ENCODE measurements around the gene MYO9B.

MYO9B gene

DNA sequence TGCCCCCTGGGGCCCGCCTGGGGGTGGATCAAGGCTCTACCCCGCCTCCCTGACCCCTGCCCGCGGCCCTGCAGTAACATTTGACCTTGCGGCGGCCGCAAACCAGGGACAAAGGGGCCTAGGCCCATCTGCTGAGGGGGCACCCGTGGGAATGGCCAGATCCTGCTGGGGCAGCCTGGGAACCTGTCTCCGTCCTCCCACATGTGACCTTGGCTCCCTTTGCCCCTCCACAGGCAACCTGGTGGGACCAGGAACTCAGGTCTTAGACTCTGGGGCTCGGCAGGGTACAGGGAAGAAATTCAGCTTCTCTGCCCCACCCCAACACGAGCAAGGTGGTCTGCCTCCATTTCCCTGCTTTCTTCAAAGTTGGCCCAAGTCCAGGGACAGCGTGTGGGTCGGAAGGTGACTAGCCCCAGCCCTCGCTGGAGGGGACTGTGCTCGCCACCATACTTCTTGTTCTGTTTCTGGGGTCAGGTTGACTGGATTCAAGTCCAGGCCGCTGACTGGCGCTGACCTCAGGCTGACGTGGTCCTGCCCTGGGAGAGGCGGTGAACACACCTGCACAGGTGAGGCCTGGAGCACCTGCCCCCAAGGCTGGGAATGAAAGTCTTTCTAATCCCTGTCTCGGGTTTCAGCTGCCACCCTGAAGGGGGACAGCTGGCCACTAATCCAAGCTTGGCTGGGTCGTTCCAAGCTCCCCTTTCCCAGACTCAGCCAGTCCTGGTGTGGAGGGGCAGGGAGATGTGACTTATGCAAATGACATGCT, 172.6 kb downstream of the MYO9B start:
- H3K36me3 ChIP-seq (ENCODE audit: control insufficient read depth, insufficient read depth, low read length), result no peaks in the 10 kb centered on the region
- no peak for DNase-seq (ENCODE audit: extremely low read depth, insufficient read length)
- H3K27me3 ChIP-seq (replicated peaks; ENCODE audit: control insufficient read depth, insufficient read depth, low read length), result no peaks in the 10 kb centered on the region
- no peak overlapping the region for H3K4me3 ChIP-seq (replicated peaks; ENCODE audit: low read depth, low read length)
- TF ChIP-seq, protein P1, sequence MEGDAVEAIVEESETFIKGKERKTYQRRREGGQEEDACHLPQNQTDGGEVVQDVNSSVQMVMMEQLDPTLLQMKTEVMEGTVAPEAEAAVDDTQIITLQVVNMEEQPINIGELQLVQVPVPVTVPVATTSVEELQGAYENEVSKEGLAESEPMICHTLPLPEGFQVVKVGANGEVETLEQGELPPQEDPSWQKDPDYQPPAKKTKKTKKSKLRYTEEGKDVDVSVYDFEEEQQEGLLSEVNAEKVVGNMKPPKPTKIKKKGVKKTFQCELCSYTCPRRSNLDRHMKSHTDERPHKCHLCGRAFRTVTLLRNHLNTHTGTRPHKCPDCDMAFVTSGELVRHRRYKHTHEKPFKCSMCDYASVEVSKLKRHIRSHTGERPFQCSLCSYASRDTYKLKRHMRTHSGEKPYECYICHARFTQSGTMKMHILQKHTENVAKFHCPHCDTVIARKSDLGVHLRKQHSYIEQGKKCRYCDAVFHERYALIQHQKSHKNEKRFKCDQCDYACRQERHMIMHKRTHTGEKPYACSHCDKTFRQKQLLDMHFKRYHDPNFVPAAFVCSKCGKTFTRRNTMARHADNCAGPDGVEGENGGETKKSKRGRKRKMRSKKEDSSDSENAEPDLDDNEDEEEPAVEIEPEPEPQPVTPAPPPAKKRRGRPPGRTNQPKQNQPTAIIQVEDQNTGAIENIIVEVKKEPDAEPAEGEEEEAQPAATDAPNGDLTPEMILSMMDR (IDR thresholded peaks at IDR 0.05; ENCODE audit: insufficient read depth, low read length, poor library complexity, severe bottlenecking), result no peak

DNA sequence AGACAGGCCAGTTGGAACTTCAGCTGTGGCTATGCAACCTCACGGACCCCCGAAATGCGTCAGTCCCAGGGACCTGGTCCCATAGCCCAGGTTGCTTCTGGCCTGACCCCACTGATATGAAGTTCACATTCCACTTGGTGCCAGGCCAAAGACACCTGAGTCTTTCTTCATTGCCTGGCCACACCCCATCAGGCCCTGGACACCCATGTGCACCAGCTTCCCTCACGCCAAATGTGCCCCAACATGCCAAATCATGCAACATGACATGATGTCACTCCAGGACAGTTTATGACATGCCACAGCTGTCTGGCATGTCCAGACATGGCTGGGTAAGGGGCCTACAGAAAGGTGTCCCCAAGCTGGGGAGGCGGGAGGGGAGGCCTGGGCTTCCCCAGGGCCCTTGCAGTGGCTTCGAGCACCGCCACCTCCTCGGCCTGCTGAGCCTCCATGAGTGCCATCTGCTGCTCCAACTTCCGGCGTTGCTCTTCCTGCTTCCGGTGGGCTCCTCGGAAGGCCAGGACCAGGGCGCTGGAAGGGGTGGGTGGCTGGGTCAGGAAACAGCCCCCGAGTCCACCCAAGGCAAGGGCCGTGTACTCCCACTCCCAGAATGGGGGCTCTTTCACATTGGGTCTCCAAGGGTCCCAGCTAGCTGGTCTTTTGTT, 174.4 kb downstream of the MYO9B start:
- TF ChIP-seq, protein P1 (IDR thresholded peaks at IDR 0.05; ENCODE audit: insufficient read depth, low read length, poor library complexity, severe bottlenecking), result no peak
- Histone ChIP-seq H3K36me3 (ENCODE audit: control insufficient read depth, insufficient read depth, low read length) (no peaks in the 10 kb centered on the region), H3K4me3 (replicated peaks; ENCODE audit: low read depth, low read length) (no peak overlapping the region)

DNA sequence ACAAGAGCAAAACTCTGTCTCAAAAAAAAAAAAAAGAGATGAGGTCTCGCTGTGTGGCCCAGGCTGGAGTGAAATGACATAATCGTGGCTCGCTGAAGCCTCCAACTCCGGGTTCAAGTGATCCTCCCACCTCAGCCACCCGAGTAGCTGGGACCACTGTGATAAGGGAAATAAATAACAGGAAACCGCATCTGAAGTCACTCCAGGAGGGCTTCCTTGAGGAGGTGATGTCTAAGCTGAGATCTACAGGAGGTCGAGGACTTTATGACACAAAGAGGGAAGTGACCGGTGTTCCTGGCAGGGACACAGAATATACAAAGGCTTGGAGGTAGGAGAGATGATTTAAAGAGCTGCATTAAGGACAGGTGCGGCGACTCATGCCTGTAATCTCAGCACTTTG, 179.1 kb downstream of the MYO9B start:
- no peaks in the 10 kb centered on the region for H3K27me3 ChIP-seq (replicated peaks; ENCODE audit: control insufficient read depth, insufficient read depth, low read length)
- no peaks in the 10 kb centered on the region for H3K36me3 ChIP-seq (ENCODE audit: control insufficient read depth, insufficient read depth, low read length)
- TF ChIP-seq, protein P1 (IDR thresholded peaks at IDR 0.05; ENCODE audit: insufficient read depth, low read length, poor library complexity, severe bottlenecking), result no peak
- H3K4me3 ChIP-seq (replicated peaks; ENCODE audit: low read depth, low read length), result no peak overlapping the region
- no peak for DNase-seq (ENCODE audit: extremely low read depth, insufficient read length)

More for the DNA sequence above, 174.4 kb downstream of the MYO9B start:
- H3K27me3 ChIP-seq (replicated peaks; ENCODE audit: control insufficient read depth, insufficient read depth, low read length), result no peaks in the 10 kb centered on the region
- no peak for DNase-seq (ENCODE audit: extremely low read depth, insufficient read length)

DNA sequence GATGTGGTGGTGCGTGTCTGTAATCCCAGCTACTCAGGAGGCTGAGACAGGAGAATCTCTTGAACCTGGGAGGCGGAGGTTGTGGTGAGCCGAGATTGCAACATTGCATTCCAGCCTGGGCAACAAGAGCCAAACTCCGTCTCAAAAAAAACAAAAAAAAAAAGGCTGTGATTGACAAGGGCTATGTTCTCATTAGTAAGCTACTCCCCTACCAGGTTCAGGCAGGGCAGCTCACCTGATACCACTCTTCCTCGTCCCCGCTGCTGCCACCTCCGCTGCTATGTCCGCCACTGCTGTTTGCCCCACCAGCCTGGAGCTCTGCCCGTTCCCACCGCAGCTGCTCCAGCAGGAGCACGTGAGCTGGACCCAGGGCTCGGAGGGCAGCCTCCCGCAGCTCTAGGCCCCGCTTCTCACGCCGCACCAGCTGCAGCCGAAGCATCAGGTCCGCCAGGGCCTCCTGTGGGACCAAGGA, 179.6 kb downstream of the MYO9B start:
- DNase-seq (ENCODE audit: extremely low read depth, insufficient read length), result no peak
- H3K36me3 ChIP-seq (ENCODE audit: control insufficient read depth, insufficient read depth, low read length), result no peaks in the 10 kb centered on the region
- H3K27me3 ChIP-seq (replicated peaks; ENCODE audit: control insufficient read depth, insufficient read depth, low read length), result no peaks in the 10 kb centered on the region
- no peak overlapping the region for H3K4me3 ChIP-seq (replicated peaks; ENCODE audit: low read depth, low read length)
- TF ChIP-seq, protein P1 (IDR thresholded peaks at IDR 0.05; ENCODE audit: insufficient read depth, low read length, poor library complexity, severe bottlenecking), result no peak

DNA sequence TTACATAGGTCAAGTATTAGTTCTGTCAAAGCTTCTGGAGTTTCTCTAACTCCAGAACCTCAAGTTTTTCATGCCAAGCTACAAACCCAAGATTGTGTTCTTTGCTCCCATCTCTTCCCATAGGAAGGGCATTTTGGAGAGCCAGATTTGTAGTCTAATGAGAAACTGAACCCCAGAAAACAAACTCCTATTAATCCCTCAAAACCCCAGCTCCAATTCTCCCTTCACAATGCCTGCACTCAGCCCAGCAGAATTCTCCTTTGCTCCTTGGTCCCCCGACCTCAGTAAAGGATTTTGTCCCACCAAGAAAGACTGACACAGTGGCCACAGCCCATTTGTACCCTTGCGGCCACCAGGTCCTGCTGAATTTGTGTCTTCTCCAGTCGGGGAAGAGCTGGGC, 180.6 kb downstream of the MYO9B start:
- H3K36me3 ChIP-seq (ENCODE audit: control insufficient read depth, insufficient read depth, low read length), result no peaks in the 10 kb centered on the region
- H3K4me3 ChIP-seq (replicated peaks; ENCODE audit: low read depth, low read length), result no peak overlapping the region
- DNase-seq (ENCODE audit: extremely low read depth, insufficient read length), result no peak
- TF ChIP-seq, protein P1 (IDR thresholded peaks at IDR 0.05; ENCODE audit: insufficient read depth, low read length, poor library complexity, severe bottlenecking), result no peak
- no peaks in the 10 kb centered on the region for H3K27me3 ChIP-seq (replicated peaks; ENCODE audit: control insufficient read depth, insufficient read depth, low read length)
